GM12875 (cell line): ENCODE results near the gene SPNS1.
"Not testable (repeated sequence)": the region's sequence is repeated elsewhere in the genome, so short reads cannot be mapped to it uniquely, and the experiment has no call there.

Experiments used
- H3K4me3 ChIP-seq: one replicate; pipeline ENCODE4 v1.5.1; 2011; ENCODE audit warnings: low read depth, low read length, control low read depth
- TF ChIP-seq, protein P1 (sequence below): IDR thresholded peaks from 2 replicates; pipeline ENCODE4 v1.5.1; 2011; ENCODE audit warnings: low read depth, mild to moderate bottlenecking, control low read depth, inconsistent platforms, low read length, moderate library complexity, borderline replicate concordance; ENCODE audit not compliant: insufficient read depth

The SPNS1 gene

GRCh38 chr16:28977703-28978662 is 3.4 kb downstream of the SPNS1 start:
- no peak overlapping the region for H3K4me3 ChIP-seq
- TF ChIP-seq, protein P1, sequence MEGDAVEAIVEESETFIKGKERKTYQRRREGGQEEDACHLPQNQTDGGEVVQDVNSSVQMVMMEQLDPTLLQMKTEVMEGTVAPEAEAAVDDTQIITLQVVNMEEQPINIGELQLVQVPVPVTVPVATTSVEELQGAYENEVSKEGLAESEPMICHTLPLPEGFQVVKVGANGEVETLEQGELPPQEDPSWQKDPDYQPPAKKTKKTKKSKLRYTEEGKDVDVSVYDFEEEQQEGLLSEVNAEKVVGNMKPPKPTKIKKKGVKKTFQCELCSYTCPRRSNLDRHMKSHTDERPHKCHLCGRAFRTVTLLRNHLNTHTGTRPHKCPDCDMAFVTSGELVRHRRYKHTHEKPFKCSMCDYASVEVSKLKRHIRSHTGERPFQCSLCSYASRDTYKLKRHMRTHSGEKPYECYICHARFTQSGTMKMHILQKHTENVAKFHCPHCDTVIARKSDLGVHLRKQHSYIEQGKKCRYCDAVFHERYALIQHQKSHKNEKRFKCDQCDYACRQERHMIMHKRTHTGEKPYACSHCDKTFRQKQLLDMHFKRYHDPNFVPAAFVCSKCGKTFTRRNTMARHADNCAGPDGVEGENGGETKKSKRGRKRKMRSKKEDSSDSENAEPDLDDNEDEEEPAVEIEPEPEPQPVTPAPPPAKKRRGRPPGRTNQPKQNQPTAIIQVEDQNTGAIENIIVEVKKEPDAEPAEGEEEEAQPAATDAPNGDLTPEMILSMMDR, result peak; percentile 73

- not testable (repeated sequence) for H3K4me3 ChIP-seq
These were observed 5.8 kb downstream of the SPNS1 start for GRCh38 chr16:28980330-28980729.

- H3K4me3 ChIP-seq, result no peak overlapping the region
- TF ChIP-seq, protein P1, result no peak
These were observed 6.4 kb downstream of the SPNS1 start for GRCh38 chr16:28980929-28981328.

- TF ChIP-seq, protein P1, result peak; percentile 83
These were observed 6.9 kb downstream of the SPNS1 start for GRCh38 chr16:28981517-28981916.

GRCh38 chr16:28982418-28982817 is 7.8 kb downstream of the SPNS1 start:
- no peak overlapping the region for H3K4me3 ChIP-seq
- TF ChIP-seq, protein P1, result no peak

More at GRCh38 chr16:28981517-28981916, 6.9 kb downstream of the SPNS1 start:
- no peak overlapping the region for H3K4me3 ChIP-seq

DNA sequence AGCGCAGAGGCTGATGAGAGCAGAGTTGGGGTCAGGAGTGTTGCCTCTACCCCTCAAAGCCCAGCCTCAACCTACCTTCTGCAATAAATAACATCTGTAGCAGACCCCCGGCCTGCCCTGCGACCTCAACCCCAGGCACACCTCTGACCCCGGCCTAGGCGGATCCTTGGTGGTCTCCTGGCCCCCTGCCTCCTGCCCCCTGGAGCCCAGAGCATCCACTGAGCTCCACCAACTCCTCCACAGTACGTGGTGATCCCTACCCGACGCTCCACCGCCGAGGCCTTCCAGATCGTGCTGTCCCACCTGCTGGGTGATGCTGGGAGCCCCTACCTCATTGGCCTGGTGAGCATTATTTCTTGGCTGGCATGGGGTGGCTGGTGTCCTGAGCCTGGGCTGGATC is 8.4 kb downstream of the SPNS1 start:
- TF ChIP-seq, protein P1, result no peak
- H3K4me3 ChIP-seq, result no peak overlapping the region

DNA sequence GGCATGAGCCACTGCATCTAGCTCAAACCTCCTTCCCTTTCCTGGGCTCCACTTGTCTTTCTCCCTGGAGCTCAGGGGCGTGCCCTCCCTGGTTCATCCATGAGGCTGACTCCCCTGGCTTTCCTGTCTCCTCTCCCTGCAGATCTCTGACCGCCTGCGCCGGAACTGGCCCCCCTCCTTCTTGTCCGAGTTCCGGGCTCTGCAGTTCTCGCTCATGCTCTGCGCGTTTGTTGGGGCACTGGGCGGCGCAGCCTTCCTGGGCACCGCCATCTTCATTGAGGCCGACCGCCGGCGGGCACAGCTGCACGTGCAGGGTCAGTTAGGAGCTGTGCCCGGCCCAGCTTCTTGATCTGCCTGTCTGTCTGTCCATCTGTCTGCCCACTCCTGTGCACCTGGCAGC is 9.1 kb downstream of the SPNS1 start:
- TF ChIP-seq, protein P1, result no peak
- no peak overlapping the region for H3K4me3 ChIP-seq
